ENCODE data around the gene SLC16A7. TPM values are rescaled to one million over a fixed set of nuclear protein-coding genes. Genes with fewer than 3 reads are reported as not detected.

Gene SLC16A7
- total RNA-seq, 1 experiment from 2014 or later = 24.4 TPM

DNA sequence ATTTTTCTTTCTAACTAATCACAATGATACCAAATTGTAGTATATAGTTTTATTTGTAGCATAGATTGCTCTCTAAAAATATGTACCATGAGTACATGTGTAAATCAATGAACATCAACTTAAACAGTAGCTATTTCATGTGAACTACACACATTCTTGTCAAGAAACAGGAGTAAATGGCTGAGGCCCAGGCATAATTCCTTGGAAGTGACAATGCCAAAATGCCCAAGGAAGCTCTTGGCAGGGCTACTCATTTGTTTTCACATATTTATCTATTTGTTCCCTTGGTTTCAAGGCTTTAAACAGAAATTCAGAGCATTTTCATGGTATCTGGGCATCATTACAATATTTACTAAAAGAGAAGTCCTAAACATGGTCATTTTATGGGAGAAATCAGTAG is 165.7 kb downstream of the SLC16A7 start:
- in situ Hi-C loops (cut with HindIII; ENCODE audit: low pct_unique_long_range_greater_than_20kb, low sequenced_read_pairs) = no loop called here
- no peak for DNase-seq (ENCODE audit: low read depth, low spot score)

DNA sequence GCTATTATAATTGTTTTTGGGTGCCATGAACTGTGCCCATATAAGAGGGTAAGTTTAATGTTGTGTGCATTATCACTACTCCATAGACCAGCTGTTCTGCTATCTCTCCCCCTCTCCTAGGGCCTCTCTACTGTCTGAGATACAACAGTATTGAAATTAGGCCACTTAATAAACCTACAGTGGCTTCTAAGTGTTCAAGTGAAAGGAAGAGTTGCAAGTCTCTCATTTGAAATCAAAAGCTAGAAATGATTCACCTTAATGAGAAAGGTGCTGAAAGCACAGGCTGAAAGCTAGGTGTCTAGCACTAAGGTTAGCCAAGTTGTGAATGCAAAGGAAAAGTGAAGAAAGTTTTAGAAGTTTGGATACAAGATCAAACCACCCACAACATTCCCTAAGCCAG is 168.0 kb downstream of the SLC16A7 start:
- no peak for DNase-seq (ENCODE audit: low read depth, low spot score)

DNA sequence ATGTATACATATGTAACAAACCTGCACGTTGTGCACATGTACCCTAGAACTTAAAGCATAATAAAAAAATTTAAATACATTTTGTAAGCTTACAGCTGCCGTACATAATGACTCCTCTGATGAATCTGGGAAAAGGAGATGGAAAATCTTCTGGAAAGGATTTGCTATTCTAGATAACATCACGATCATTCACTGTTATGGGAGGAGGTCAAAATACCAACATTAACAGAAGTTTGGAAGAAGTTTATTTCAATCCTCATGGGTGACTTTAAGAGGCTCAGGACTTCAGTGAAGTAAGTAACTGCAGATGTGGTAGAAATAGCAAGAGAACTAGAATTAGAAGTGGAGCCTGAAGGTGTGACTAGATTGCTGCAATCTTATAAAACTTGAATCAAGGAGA is 172.2 kb downstream of the SLC16A7 start:
- in situ Hi-C loops (cut with HindIII; ENCODE audit: low pct_unique_long_range_greater_than_20kb, low sequenced_read_pairs) = no loop called here
- DNase-seq (ENCODE audit: low read depth, low spot score) = no peak

More for the DNA sequence above, 168.0 kb downstream of the SLC16A7 start:
- in situ Hi-C loops (cut with HindIII; ENCODE audit: low pct_unique_long_range_greater_than_20kb, low sequenced_read_pairs) = no loop called here

DNA sequence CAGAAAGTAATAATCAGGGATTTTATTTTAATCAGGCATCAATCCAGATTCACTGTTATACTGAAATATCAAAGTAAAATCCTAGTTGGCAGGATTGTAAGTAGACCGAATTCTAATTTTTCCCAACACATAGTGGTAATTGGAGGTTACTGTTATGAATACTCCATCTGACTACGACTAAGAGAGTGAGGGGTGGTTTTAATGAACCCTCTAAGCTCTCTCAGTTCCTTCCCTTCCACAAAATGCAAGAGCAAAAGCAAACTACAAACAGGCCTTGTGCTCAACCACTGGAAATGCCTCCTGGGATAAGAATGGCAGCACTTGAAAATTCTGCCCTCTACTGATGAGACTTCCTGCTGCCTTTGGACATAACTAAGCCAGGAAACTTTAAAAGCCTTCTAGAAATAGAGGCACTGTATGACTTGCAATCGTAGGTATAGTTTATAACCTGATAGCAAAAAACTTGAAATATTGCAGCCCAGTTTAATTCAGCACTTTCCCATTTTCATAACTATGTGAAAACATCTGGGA is 184.8 kb downstream of the SLC16A7 start:
- DNase-seq (ENCODE audit: low read depth, low spot score) = peak; percentile 84
- in situ Hi-C loops (cut with HindIII; ENCODE audit: low pct_unique_long_range_greater_than_20kb, low sequenced_read_pairs) = no loop called here

DNA sequence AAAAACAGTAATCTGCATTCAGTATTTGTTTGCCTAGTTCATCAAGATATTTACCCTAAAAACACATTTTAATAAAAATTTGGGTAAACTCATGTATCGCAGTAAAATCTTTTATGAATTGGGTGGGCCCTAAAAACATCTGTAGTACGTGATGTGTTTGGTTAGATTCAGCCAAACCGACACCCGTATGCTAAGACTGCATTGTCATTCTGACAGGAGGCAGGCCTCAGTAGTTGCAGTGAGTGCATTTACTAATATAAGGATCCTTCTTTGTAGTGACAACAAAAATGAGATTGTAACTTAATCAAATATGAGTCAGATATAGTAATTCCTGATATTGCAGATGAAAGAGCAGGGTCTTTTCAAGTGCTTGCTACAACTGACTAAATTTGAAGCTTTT is 191.8 kb downstream of the SLC16A7 start:
- no peak for DNase-seq (ENCODE audit: low read depth, low spot score)
- in situ Hi-C loops (cut with HindIII; ENCODE audit: low pct_unique_long_range_greater_than_20kb, low sequenced_read_pairs) = no loop called here

DNA sequence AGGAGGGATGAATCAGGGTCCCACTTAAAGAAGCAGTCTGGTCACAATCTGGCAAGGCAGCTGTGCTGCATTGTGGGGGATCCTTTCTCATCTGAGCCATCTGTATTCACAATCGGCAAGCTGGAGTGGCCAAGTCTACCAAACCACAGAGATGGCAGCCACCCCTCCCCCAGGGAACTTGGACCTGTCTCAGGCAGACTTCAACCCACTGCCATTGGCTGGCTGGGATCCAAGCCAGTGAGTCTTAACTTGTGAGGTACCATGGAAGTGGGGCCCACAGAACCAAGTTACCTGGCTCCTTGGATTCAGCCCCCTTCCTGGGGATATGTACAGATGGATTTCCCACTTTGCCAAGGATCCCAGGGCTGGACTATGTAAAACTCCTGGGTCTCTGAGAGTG is 196.8 kb downstream of the SLC16A7 start:
- DNase-seq (ENCODE audit: low read depth, low spot score) = no peak
- in situ Hi-C loops (cut with HindIII; ENCODE audit: low pct_unique_long_range_greater_than_20kb, low sequenced_read_pairs) = no loop called here

DNA sequence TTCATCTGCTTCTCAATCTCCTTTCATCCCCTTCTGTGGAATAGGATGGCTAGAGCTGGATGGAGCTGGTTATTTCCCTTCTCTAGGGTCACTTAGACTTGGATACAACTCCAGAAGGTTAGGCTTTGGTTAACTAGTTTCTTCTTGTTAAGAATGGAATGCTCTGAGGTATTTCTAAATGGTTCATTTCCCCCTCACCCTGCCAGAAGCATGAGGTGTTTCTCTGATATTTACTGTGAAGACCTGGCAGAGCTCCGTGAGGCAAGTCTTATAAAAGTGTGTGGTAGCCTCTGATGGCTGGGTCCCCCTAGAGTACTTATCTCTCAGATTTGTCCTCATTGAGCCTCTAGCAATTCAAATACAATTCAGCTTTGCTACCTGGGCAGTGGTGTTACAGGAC is 207.9 kb downstream of the SLC16A7 start:
- no peak for DNase-seq (ENCODE audit: low read depth, low spot score)

DNA sequence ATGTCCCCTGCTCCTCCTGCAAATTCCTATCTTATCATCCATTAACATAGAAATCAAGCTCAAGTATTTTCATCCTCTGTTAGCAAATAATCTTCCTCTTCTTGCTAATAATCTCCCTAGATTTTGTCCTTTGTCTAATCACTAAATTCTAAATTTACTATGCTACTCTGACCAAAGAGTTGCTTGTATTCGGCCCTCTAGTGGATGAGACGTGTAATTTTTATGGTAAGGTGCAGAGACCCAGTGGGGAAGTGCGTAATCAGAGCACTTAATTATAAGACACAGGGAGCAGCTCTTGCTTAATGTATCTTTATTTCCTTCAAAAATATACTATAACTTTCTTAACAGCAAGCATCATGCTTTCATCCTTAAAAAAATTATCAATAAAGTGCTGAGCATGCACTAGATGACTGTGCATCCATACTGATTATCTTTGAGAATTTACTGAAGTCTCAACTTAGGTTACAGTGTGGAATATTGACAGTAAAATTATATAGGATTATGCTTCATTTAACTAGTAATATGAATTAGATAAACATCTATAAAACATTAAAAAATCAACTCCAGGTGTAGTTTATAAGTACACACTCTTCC is 212.6 kb downstream of the SLC16A7 start:
- in situ Hi-C loops (cut with HindIII; ENCODE audit: low pct_unique_long_range_greater_than_20kb, low sequenced_read_pairs) = no loop called here
- peak; percentile 64 for DNase-seq (ENCODE audit: low read depth, low spot score)

More for the DNA sequence above, 207.9 kb downstream of the SLC16A7 start:
- in situ Hi-C loops (cut with HindIII; ENCODE audit: low pct_unique_long_range_greater_than_20kb, low sequenced_read_pairs) = no loop called here

DNA sequence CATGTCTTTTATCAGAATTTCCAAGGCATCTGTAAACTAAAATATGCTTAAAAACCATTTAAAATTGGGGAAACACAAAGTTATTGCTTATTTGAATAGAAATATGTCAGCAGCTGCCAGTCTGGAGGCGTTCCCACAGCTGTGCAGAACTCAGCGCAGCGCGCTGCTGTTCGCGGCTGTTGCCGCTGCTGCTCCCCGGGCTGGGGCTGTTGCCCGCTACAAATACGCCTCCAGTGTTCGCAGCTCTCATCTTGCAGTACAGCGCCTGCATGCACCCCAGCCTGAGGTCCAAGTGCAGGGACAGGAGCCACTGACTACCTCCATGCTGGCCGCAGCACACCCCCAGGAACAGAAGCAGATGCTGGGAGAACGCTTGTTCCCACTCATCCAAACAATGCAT is 216.2 kb downstream of the SLC16A7 start:
- in situ Hi-C loops (cut with HindIII; ENCODE audit: low pct_unique_long_range_greater_than_20kb, low sequenced_read_pairs) = no loop called here

DNA sequence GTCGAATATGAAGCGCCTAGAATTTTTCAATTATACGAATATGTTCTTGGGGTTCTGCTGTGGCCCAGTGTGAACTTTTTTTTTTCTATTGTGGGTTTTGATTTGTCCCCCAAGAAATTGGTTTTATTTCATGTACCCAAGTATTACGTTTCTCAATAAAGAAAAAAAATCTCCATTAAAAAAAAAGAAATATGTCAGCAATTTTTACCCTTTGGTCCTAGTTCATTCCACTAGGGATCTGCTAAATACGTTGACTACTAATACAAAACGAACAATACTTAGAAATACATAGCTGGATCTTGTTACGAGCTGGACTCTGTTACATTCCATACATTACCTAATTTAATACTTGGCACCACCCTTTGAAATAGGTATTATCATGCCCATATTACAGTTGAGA is 216.9 kb downstream of the SLC16A7 start:
- no peak for DNase-seq (ENCODE audit: low read depth, low spot score)
- in situ Hi-C loops (cut with HindIII; ENCODE audit: low pct_unique_long_range_greater_than_20kb, low sequenced_read_pairs) = no loop called here

More for the DNA sequence above, 216.2 kb downstream of the SLC16A7 start:
- DNase-seq (ENCODE audit: low read depth, low spot score) = no peak

DNA sequence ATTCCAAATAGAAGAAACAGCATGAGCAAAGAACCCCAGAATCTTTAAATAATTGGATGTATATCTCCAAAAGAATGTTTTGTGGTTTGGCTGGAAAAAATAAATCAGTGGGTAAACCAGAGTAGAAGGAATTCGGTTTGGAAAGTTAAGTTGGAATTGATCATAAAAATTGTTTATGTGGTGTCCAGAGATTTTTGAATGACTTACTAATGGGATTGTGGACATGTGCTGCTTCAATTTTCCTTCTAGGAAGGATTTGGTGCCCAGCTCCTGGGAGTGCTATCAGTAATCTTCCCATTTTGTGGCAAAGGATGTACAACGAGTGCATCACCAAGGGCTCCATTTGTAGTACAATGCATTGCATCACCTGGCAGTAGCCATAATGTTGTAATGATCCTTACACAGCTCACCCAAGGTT is 224.8 kb downstream of the SLC16A7 start:
- DNase-seq (ENCODE audit: low read depth, low spot score) = no peak
- in situ Hi-C loops (cut with HindIII; ENCODE audit: low pct_unique_long_range_greater_than_20kb, low sequenced_read_pairs) = no loop called here

DNA sequence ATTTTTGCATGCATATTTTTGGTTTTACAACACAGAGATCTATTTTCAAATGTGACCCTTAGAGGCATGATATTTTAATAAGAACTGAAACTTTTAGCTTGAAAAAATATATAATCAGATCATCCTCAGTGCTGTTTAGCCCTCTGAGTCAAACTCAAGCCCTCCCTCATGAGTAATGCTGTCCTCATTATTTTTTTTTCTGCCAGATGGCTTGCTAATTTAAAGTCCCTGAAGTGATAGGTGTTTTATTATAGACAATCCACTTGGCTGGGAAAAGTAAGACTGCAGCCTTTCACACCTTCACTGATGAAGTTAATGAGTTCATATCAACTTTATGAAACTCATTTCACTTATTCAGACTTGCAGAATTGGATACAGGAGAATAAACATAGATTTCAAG is 227.7 kb downstream of the SLC16A7 start:
- in situ Hi-C loops (cut with HindIII; ENCODE audit: low pct_unique_long_range_greater_than_20kb, low sequenced_read_pairs) = no loop called here
- no peak for DNase-seq (ENCODE audit: low read depth, low spot score)

DNA sequence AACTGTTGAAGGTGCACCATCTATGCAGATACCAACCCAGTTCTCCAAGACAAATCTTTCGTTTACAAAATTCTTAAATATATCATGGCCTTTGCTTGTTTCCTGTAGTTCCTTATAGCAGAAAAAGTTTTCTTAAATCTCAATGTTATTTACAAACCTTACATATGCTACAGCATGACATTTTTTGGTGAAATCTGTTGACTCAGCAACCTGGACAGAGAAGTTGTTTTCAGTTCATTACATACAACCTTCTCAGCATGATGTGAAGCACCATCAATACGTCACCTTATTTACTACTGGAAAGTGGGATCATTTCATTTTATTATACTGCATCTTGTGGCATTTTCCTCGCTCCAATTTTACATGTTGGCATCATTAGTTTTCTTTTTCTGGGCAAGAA is 231.9 kb downstream of the SLC16A7 start:
- in situ Hi-C loops (cut with HindIII; ENCODE audit: low pct_unique_long_range_greater_than_20kb, low sequenced_read_pairs) = no loop called here

DNA sequence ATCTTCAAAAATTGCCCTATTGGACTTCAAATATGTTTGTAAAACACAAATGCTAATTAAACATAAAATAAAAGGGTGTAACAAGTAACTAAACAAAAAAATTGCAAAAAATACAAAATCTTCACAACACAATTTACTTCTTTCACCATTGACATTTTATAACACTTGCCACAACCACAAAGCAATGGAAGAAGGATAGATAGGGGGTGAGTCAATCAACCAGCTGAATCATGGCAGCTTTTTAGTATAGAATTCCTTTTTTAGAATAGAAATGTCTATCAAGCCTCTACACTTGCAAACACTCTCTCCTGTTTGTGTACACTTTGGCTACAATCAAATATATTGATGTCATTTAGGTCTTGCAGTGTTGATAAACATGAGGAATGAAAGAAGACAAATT is 232.7 kb downstream of the SLC16A7 start:
- no peak for DNase-seq (ENCODE audit: low read depth, low spot score)
- in situ Hi-C loops (cut with HindIII; ENCODE audit: low pct_unique_long_range_greater_than_20kb, low sequenced_read_pairs) = no loop called here

More for the DNA sequence above, 231.9 kb downstream of the SLC16A7 start:
- DNase-seq (ENCODE audit: low read depth, low spot score) = no peak

DNA sequence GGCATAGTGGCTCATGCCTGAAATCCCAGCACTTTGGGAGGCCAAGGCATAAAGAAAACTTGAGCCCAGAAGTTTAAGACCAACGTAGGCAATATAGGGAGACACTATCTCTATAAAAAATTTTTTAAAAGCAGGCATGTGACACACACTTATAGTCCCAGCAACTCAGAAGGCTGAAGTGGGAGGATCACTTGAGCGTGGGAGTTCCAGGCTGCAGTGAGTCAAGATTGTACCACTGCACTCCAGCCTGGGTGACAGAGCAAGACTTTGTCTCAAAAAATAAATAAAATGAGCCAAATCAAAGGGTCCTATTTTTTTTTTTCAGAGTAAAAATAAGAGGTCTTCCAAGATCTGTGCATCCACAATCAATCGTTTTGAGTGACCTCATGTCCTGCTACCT is 237.6 kb downstream of the SLC16A7 start:
- in situ Hi-C loops (cut with HindIII; ENCODE audit: low pct_unique_long_range_greater_than_20kb, low sequenced_read_pairs) = no loop called here
- no peak for DNase-seq (ENCODE audit: low read depth, low spot score)

DNA sequence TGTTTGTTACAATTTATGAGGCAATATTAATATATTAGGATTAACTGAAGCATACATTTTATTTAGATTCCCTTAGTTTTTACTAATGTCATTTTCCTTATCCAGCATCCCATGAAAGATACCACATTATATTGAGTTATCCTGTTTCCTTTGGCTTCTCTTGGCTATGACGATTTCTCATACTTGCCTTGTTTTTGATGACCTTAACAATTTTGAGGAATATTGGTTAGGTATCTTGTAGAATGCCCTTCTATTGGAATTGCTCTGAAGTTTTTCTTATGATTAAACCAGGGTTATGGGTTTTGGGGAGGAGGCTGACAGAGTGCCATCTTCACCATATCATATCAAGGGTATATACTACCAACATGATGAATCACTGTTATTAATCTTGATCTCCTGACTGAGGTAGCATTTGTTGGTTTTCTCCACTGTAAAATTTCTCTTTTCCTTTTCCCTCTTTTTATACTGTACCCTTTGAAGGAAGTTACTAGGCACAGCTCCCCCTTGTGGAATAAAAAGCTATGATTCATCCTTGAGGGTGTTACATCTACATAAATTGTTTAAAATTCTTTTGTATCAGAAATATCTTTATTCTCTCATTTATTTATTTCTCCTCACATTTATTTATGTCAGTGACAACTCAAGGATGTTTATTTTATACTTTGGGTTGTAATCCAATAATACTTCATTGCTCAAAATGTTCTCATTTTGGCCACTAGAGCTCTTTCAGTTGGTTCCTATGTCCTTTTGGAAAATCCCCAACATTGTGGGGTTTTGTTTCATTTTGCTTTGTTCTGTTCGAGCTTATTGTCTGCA is 239.0 kb downstream of the SLC16A7 start:
- in situ Hi-C loops (cut with HindIII; ENCODE audit: low pct_unique_long_range_greater_than_20kb, low sequenced_read_pairs) = no loop called here
- DNase-seq (ENCODE audit: low read depth, low spot score) = peak; percentile 54
